Measurements from ENCODE around the gene AFG1L.

Gene AFG1L

DNA sequence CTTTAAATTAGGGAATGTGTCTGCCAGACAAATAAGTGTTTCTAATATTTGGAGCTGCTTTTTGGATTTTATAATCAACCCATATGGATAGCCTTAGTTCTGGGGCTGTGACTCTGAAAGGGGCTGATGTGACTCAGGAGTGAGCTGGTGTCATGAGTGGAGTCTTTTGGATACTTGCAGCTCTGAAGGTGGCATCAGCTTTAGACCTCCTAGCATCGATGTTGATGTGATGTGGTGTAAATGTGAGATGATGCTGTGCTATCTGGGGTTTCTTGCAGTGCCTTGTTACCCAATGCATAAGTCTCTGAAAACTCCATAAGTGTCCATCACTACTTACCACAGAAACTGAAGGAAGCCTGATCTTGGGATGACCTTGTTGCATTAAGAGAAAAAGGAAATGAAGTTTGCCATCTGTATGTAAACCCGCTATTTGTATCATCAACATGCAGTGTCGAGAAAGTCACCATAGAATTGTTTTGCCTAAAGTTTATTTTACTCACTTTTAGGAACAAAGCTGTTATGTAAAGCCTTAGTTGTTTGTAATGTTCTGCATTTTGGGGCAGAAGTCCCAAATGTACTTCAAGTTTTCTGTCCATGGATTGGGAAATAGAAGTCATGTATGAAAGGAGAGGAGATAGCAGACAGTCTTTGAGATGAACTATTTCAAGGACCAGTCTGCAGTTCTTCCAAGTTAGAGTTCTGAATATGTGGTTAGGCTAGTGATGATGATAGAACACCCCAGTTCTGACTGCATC lies 273.9 kb downstream of the AFG1L start:
- in situ Hi-C loops (cut with MboI; ENCODE audit: low sequenced_read_pairs) = no loop called here

DNA sequence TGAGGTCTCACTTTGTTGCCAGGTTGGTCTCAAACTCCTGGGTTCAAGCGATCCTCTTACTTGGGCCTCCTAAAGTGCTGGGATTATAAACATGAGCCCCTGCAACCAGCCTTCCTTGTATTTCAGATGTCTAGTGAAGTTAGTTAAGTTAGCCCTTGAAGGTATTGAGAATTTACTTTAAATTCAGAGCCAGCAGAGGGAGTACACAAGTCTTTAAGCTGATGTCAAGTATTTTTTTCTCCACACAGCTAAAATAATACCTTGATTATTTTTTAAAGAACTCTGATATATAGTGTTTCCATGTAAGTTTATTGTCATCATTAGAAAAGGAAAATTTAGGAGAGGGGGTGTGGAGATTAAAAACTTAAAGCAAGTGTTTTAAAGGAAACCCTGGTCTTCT lies 275.7 kb downstream of the AFG1L start:
- in situ Hi-C loops (cut with MboI; ENCODE audit: low sequenced_read_pairs) = no loop called here

DNA sequence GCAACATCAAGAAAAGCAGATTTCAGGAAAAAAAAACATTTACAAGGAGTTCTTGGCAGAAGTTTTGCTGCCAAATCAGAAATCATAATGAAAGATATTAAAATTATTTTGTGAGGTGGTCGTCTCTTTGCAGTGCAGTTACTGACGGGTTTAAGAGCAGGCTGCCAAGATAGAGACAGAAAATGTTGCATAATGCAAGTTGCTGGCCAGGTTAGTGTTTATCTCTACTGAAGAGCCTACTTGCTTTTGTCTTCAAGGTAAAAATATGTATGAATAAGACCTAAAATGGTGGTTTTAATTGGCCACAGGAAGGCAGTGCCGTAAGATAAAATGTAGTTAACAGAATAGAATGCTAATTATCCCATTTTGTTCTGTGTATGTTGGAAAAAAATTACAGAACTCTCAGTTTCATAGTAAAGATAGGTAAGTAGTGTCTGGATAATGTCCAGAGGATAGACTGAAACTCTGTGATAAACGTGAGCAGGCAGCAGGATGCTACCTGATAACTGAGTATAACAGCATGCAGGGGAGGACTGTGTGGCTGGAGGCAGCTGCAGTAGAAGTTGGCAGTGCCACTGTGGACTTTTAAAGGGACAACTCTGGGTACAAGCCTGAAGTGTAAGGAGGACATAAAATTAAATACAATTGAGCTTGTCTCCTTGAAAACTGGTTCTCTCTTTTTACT lies 279.7 kb downstream of the AFG1L start:
- in situ Hi-C loops (cut with MboI; ENCODE audit: low sequenced_read_pairs) = no loop called here

Measured in hTERT RPE-1 (cell line).